Measurements from ENCODE around the gene CDKN3.
"Not testable (repeated sequence)": the region's sequence is repeated elsewhere in the genome, so short reads cannot be mapped to it uniquely, and the experiment has no call there.

The CDKN3 gene

GRCh38 chr14:54442961-54443360 is 46.2 kb downstream of the CDKN3 start:
- DNase-seq (ENCODE audit: low spot score in 2 of 2); H3K27me3 ChIP-seq (ENCODE audit: low read depth); H3K9me3 ChIP-seq; in situ Hi-C loops (cut with MboI; ENCODE audit: low sequenced_read_pairs); H3K4me3 ChIP-seq; H3K36me3 ChIP-seq (replicated peaks): not testable (repeated sequence)
- H3K4me1 ChIP-seq: peaks cover 32% of the 10 kb centered on the region

- no peak for DNase-seq (ENCODE audit: low spot score in 2 of 2)
- peaks cover 24% of the 10 kb centered on the region for H3K4me1 ChIP-seq
- in situ Hi-C loops (cut with MboI; ENCODE audit: low sequenced_read_pairs): no loop called here
Measured at GRCh38 chr14:54443981-54444380, 47.2 kb downstream of the CDKN3 start.

GRCh38 chr14:54444681-54445080 is 47.9 kb downstream of the CDKN3 start:
- no peak overlapping the region for H3K4me3 ChIP-seq
- no peaks in the 10 kb centered on the region for H3K9me3 ChIP-seq
- no peak for DNase-seq (ENCODE audit: low spot score in 2 of 2)
- in situ Hi-C loops (cut with MboI; ENCODE audit: low sequenced_read_pairs): no loop called here
- H3K36me3 ChIP-seq (replicated peaks): no peaks in the 10 kb centered on the region
- peaks cover 21% of the 10 kb centered on the region for H3K4me1 ChIP-seq
- no peaks in the 10 kb centered on the region for H3K27me3 ChIP-seq (ENCODE audit: low read depth)

More at GRCh38 chr14:54443981-54444380, 47.2 kb downstream of the CDKN3 start:
- H3K9me3 ChIP-seq: no peaks in the 10 kb centered on the region
- no peak overlapping the region for H3K4me3 ChIP-seq
- no peaks in the 10 kb centered on the region for H3K27me3 ChIP-seq (ENCODE audit: low read depth)
- H3K36me3 ChIP-seq (replicated peaks): no peaks in the 10 kb centered on the region

DNA sequence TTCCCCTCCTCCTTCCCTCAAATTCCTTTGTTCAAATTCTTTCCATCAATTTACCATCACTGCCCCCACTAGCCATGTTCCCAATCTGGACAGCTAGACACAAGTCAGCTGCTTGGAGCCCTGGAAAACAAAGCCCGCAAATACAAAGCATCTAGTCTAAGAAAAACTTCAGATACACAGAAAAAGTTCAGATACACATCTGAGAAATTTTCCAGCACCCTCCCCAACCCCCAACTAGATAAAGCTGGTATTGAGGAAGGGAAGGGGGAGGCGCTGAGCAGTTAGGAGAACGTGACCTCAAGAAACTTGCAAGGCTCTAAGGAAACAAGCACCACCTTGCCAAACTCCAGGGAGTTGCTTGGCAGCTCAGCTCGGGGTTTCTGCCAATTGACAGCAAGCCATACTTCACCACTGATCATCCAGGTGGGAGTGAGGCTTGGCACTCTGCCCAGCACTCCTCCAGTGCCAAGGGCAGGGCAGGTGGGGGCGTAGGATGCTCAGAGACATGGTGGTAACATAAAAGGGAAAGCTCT is 49.4 kb downstream of the CDKN3 start:
- peak in 1 of 2 experiments; percentile 37 for DNase-seq (ENCODE audit: low spot score in 2 of 2)
- no peaks in the 10 kb centered on the region for H3K9me3 ChIP-seq
- in situ Hi-C loops (cut with MboI; ENCODE audit: low sequenced_read_pairs): no loop called here
- H3K4me1 ChIP-seq: peaks cover 30% of the 10 kb centered on the region
- H3K36me3 ChIP-seq (replicated peaks): no peaks in the 10 kb centered on the region
- no peaks in the 10 kb centered on the region for H3K27me3 ChIP-seq (ENCODE audit: low read depth)
- H3K4me3 ChIP-seq: no peak overlapping the region

DNA sequence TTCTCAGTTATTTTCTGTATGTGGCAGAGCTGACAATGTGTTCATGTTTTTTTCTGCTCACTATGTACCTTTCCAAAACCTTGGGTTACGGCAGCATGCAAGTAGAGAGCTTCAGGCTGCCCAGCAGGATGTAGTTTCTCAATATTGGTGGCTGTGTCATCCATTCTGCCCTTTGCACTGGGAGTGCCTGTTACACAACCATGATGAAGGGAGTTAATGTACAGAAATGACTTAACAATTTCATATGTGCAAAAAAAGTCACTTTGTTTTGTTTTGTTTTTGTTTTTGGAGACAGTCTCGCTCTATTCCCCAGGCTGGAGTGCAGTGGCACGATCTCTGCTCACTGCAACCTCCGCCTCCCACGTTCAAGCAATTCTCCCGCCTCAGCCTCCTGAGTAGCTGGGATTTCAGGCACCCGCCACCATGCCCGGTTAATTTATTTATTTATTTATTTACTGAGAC is 50.5 kb downstream of the CDKN3 start:
- DNase-seq (ENCODE audit: low spot score in 2 of 2): no peak
- Histone ChIP-seq H3K36me3 (replicated peaks) (no peaks in the 10 kb centered on the region), H3K9me3 (no peaks in the 10 kb centered on the region), H3K27me3 (ENCODE audit: low read depth) (no peaks in the 10 kb centered on the region), H3K4me3 (no peak overlapping the region), H3K4me1 (peaks cover 24% of the 10 kb centered on the region)
- in situ Hi-C loops (cut with MboI; ENCODE audit: low sequenced_read_pairs): no loop called here

- Histone ChIP-seq H3K36me3 (replicated peaks) (no peaks in the 10 kb centered on the region), H3K9me3 (no peaks in the 10 kb centered on the region), H3K27me3 (ENCODE audit: low read depth) (no peaks in the 10 kb centered on the region), H3K4me3 (no peak overlapping the region), H3K4me1 (peaks cover 20% of the 10 kb centered on the region)
- in situ Hi-C loops (cut with MboI; ENCODE audit: low sequenced_read_pairs): no loop called here
- DNase-seq (ENCODE audit: low spot score in 2 of 2): no peak
Measured at GRCh38 chr14:54450535-54450934, 53.7 kb downstream of the CDKN3 start.

- Histone ChIP-seq H3K9me3 (no peaks in the 10 kb centered on the region), H3K4me3 (no peak overlapping the region), H3K4me1 (peaks cover 18% of the 10 kb centered on the region), H3K36me3 (replicated peaks) (no peaks in the 10 kb centered on the region), H3K27me3 (ENCODE audit: low read depth) (no peaks in the 10 kb centered on the region)
- DNase-seq (ENCODE audit: low spot score in 2 of 2): no peak
- in situ Hi-C loops (cut with MboI; ENCODE audit: low sequenced_read_pairs): no loop called here
Measured at GRCh38 chr14:54451121-54451601, 54.4 kb downstream of the CDKN3 start.

GRCh38 chr14:54451961-54452360 is 55.2 kb downstream of the CDKN3 start:
- no peaks in the 10 kb centered on the region for H3K27me3 ChIP-seq (ENCODE audit: low read depth)
- in situ Hi-C loops (cut with MboI; ENCODE audit: low sequenced_read_pairs): no loop called here
- H3K9me3 ChIP-seq: no peaks in the 10 kb centered on the region
- H3K4me3 ChIP-seq: no peak overlapping the region
- peaks cover 11% of the 10 kb centered on the region for H3K4me1 ChIP-seq
- no peaks in the 10 kb centered on the region for H3K36me3 ChIP-seq (replicated peaks)
- no peak for DNase-seq (ENCODE audit: low spot score in 2 of 2)

DNA sequence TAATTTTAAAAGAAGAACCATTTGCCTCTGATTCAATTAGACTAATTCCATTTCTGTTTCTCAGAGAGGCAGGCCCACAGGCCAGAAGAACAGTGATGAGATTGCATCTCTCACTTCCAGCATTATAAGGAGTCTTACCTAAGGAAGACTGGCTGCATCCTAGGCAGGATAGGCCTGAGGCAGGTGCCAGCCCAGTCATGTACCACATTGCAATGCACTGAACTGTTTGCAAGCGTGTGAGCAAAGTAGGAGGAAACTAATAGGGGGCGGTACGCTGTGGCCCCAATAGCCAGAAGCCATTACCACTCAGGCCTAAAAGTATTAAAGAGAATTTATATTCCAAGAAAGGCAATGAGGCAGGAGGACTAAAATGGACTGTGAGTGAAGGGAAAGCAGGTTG is 56.4 kb downstream of the CDKN3 start:
- no peaks in the 10 kb centered on the region for H3K9me3 ChIP-seq
- in situ Hi-C loops (cut with MboI; ENCODE audit: low sequenced_read_pairs): no loop called here
- H3K4me3 ChIP-seq: no peak overlapping the region
- peaks cover 11% of the 10 kb centered on the region for H3K4me1 ChIP-seq
- no peaks in the 10 kb centered on the region for H3K36me3 ChIP-seq (replicated peaks)
- no peaks in the 10 kb centered on the region for H3K27me3 ChIP-seq (ENCODE audit: low read depth)
- DNase-seq (ENCODE audit: low spot score in 2 of 2): no peak

DNA sequence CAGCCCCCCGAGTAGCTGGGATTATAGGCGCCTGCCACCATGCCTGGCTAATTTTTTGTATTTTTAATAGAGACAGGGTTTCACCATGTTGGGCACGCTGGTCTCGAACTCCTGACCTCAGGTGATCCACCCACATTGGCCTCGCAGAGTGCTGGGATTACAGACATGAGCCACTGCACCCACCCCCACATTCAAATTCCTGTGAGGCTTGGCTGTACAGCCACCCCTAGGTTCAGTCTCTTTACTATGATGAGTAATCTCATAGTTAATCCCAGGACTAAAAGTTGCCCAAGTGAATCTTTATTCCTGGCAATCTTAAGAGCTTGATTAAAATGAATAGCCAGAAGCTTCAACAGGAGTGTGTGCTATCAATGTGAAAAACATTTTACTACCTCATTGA is 57.2 kb downstream of the CDKN3 start:
- H3K4me3 ChIP-seq; H3K36me3 ChIP-seq (replicated peaks); in situ Hi-C loops (cut with MboI; ENCODE audit: low sequenced_read_pairs); DNase-seq (ENCODE audit: low spot score in 2 of 2); H3K9me3 ChIP-seq; H3K27me3 ChIP-seq (ENCODE audit: low read depth): not testable (repeated sequence)
- peaks cover 11% of the 10 kb centered on the region for H3K4me1 ChIP-seq

GRCh38 chr14:54455363-54455762 is 58.6 kb downstream of the CDKN3 start:
- H3K4me3 ChIP-seq: no peak overlapping the region
- H3K9me3 ChIP-seq: peaks cover 12% of the 10 kb centered on the region
- H3K27me3 ChIP-seq (ENCODE audit: low read depth): no peaks in the 10 kb centered on the region
- in situ Hi-C loops (cut with MboI; ENCODE audit: low sequenced_read_pairs): no loop called here
- no peak for DNase-seq (ENCODE audit: low spot score in 2 of 2)
- H3K4me1 ChIP-seq: peaks cover 3% of the 10 kb centered on the region; the same call in 1 of the 2 replicates
- H3K36me3 ChIP-seq (replicated peaks): no peaks in the 10 kb centered on the region

- H3K4me3 ChIP-seq; H3K36me3 ChIP-seq (replicated peaks); H3K4me1 ChIP-seq; DNase-seq (ENCODE audit: low spot score in 2 of 2); in situ Hi-C loops (cut with MboI; ENCODE audit: low sequenced_read_pairs); H3K27me3 ChIP-seq (ENCODE audit: low read depth): not testable (repeated sequence)
- H3K9me3 ChIP-seq: peaks cover 13% of the 10 kb centered on the region
Measured at GRCh38 chr14:54456820-54457608, 60.2 kb downstream of the CDKN3 start.

GRCh38 chr14:54457609-54457996 is 60.8 kb downstream of the CDKN3 start:
- no peaks in the 10 kb centered on the region for H3K4me1 ChIP-seq
- no peaks in the 10 kb centered on the region for H3K27me3 ChIP-seq (ENCODE audit: low read depth)
- no peak overlapping the region for H3K4me3 ChIP-seq
- in situ Hi-C loops (cut with MboI; ENCODE audit: low sequenced_read_pairs): no loop called here
- peaks cover 14% of the 10 kb centered on the region for H3K9me3 ChIP-seq
- no peak for DNase-seq (ENCODE audit: low spot score in 2 of 2)
- H3K36me3 ChIP-seq (replicated peaks): no peaks in the 10 kb centered on the region

DNA sequence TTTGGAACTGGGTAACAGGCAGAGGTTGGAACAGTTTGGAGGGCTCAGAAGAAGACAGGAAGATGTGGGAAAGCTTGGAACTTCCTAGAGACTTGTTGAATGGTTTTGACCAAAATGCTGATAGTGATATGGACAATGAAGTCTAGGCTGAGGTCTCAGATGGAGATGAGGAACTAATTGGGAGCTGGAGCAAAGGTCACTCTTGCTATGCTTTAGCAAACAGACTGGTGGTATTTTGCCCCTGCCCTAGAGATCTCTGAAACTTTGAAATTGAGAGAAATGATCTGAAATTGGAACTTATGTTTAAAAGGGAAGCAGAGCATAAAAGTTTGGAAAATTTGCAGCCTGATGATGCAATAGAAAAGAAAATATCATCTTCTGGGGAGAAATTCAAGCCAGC is 61.7 kb downstream of the CDKN3 start:
- DNase-seq (ENCODE audit: low spot score in 2 of 2); H3K4me3 ChIP-seq; in situ Hi-C loops (cut with MboI; ENCODE audit: low sequenced_read_pairs); H3K4me1 ChIP-seq; H3K27me3 ChIP-seq (ENCODE audit: low read depth); H3K36me3 ChIP-seq (replicated peaks): not testable (repeated sequence)
- peaks cover 14% of the 10 kb centered on the region for H3K9me3 ChIP-seq
